Caco-2 (cell line): Measurements from ENCODE around the gene ABCA3. TPM values are rescaled to one million over a fixed set of nuclear protein-coding genes. Genes with fewer than 3 reads are reported as not detected.

Experiments used
- BruUV-seq: library from RNA; stranded (reverse); fragments of 400-500 nt; replicated peaks from 2 replicates; lab custom pipeline; 2021; lab: Mats Ljungman, UMichigan
- CTCF ChIA-PET: fragments of 300-600 bp; sonication (Branson Sonifier 250); formaldehyde crosslinking; loops from one replicate; lab custom pipeline; 2022; ENCODE audit warnings: antibody characterized with exemption; lab: Charles Lee
- POLR2A ChIA-PET: fragments of 300-600 bp; sonication (Branson Sonifier 250); formaldehyde crosslinking; loops from one replicate; lab custom pipeline; 2022; ENCODE audit warnings: antibody characterized with exemption; lab: Charles Lee
- DNase-seq, 2 experiments: peaks; one replicate each; pipeline versions ENCODE4 v3.0.0 to v3.0.0-alpha.2; 2020 to 2022
- H3K27me3 ChIP-seq: replicated peaks from 2 replicates; pipeline ENCODE4 v1.6.0; 2011; ENCODE audit warnings: low read length; ENCODE audit not compliant: control insufficient read depth, insufficient read depth
- H3K36me3 ChIP-seq: 2 replicates; pipeline ENCODE4 v1.5.1; 2011; ENCODE audit warnings: low read length; ENCODE audit not compliant: control insufficient read depth, insufficient read depth
- H3K4me1 ChIP-seq: fragments of 250-450 bp; sonication (Bioruptor Pico); 2 replicates; pipeline ENCODE4 v1.5.1; 2020; ENCODE audit warnings: mild to moderate bottlenecking
- H3K4me3 ChIP-seq: 2 replicates; pipeline ENCODE4 v1.5.1; 2011; ENCODE audit warnings: low read depth, mild to moderate bottlenecking, control low read depth, low read length
- H3K9me3 ChIP-seq: fragments of 250-450 bp; sonication (Bioruptor Pico); 2 replicates; pipeline ENCODE4 v1.5.1; 2020; ENCODE audit warnings: mild to moderate bottlenecking, moderate library complexity
- H3K27ac Mint-ChIP-seq: one replicate; pipeline ENCODE4 v1.8.0; 2022; ENCODE audit warnings: mixed read lengths; ENCODE audit not compliant: unreplicated experiment
- H3K27me3 Mint-ChIP-seq: one replicate; pipeline ENCODE4 v1.8.0; 2022; ENCODE audit warnings: mixed read lengths; ENCODE audit not compliant: insufficient read depth, unreplicated experiment
- H3K36me3 Mint-ChIP-seq: one replicate; pipeline ENCODE4 v1.8.0; 2022; ENCODE audit warnings: mild to moderate bottlenecking, mixed read lengths; ENCODE audit not compliant: insufficient read depth, unreplicated experiment
- H3K4me1 Mint-ChIP-seq: one replicate; pipeline ENCODE4 v1.8.0; 2022; ENCODE audit warnings: low read depth, mixed read lengths; ENCODE audit not compliant: unreplicated experiment
- H3K4me3 Mint-ChIP-seq: one replicate; pipeline ENCODE4 v1.8.0; 2022; ENCODE audit warnings: mild to moderate bottlenecking, moderate library complexity, mixed read lengths; ENCODE audit not compliant: unreplicated experiment
- H3K9me3 Mint-ChIP-seq: one replicate; pipeline ENCODE4 v1.8.0; 2022; ENCODE audit warnings: mixed read lengths; ENCODE audit not compliant: unreplicated experiment
- CTCF ChIP-seq, 2 experiments: fragments of 200-600 bp in 1 of 2; IDR thresholded peaks; 1 replicate in 1 of 2; 2 replicates in 1 of 2; pipeline versions ENCODE4 v1.5.1 to v1.8.0; 2011 to 2022; ENCODE audit warnings: antibody characterized with exemption in 1 of 2, control low read depth in 1 of 2, inconsistent platforms in 1 of 2, low read depth in 1 of 2, low read length in 1 of 2, mild to moderate bottlenecking in 1 of 2, moderate library complexity in 1 of 2; ENCODE audit not compliant: insufficient read depth in 1 of 2, severe bottlenecking in 1 of 2, unreplicated experiment in 1 of 2
- intact Hi-C: fragments of 100-400 bp; cut with micrococcal nuclease; formaldehyde crosslinking; loops from one replicate; pipeline ENCODE4 v1.10.0; 2022; ENCODE audit not compliant: unreplicated experiment
- total RNA-seq: library from RNA; stranded (reverse); gene quantifications from 2 replicates; pipeline ENCODE4 v1.2.3, GENCODE V29; 2022

ABCA3 gene
- total RNA-seq, 1 experiment from 2014 or later = 16.1 TPM

- ChIA-PET POLR2A (no interaction called here), CTCF (no interaction called here)
- H3K36me3 ChIP-seq = no peaks in the 10 kb centered on the region
- H3K4me3 Mint-ChIP-seq = no peak overlapping the region
- no peak for DNase-seq
- no peaks in the 10 kb centered on the region for H3K9me3 Mint-ChIP-seq
- H3K4me3 ChIP-seq = no peak overlapping the region
- TF ChIP-seq CTCF (IDR thresholded peaks at IDR 0.05; ENCODE audit: insufficient read depth in 1 of 2, low read depth in 1 of 2, low read length in 1 of 2, severe bottlenecking in 1 of 2, unreplicated experiment in 1 of 2) = no peak
- H3K27ac Mint-ChIP-seq = no peak overlapping the region
- H3K9me3 ChIP-seq = no peaks in the 10 kb centered on the region
- H3K27me3 ChIP-seq = no peaks in the 10 kb centered on the region
- no TSS peak for BruUV-seq
- no peaks in the 10 kb centered on the region for H3K27me3 Mint-ChIP-seq
- peaks cover 6% of the 10 kb centered on the region for H3K36me3 Mint-ChIP-seq
- intact Hi-C loops = no loop called here
- no peaks in the 10 kb centered on the region for H3K4me1 ChIP-seq
- no peaks in the 10 kb centered on the region for H3K4me1 Mint-ChIP-seq
These were observed 25.1 kb upstream of the ABCA3 start for GRCh38 chr16:2365397-2366294.

- Histone ChIP-seq H3K9me3 (no peaks in the 10 kb centered on the region), H3K27me3 (no peaks in the 10 kb centered on the region), H3K4me3 (no peak overlapping the region), H3K36me3 (no peaks in the 10 kb centered on the region), H3K4me1 (no peaks in the 10 kb centered on the region)
- CTCF ChIA-PET = no interaction called here
- no peaks in the 10 kb centered on the region for H3K27me3 Mint-ChIP-seq
- POLR2A ChIA-PET = interaction anchor here (0.6 kb wide), 1 partner anchor 43 kb away, joined by 3 read pairs; no protein-coding TSS in a partner anchor
- intact Hi-C loops = no loop called here
- no peak for DNase-seq
- TF ChIP-seq CTCF (IDR thresholded peaks at IDR 0.05; ENCODE audit: insufficient read depth in 1 of 2, low read depth in 1 of 2, low read length in 1 of 2, severe bottlenecking in 1 of 2, unreplicated experiment in 1 of 2) = no peak
- no peaks in the 10 kb centered on the region for H3K9me3 Mint-ChIP-seq
- H3K4me3 Mint-ChIP-seq = no peak overlapping the region
- H3K27ac Mint-ChIP-seq = no peak overlapping the region
- H3K4me1 Mint-ChIP-seq = no peaks in the 10 kb centered on the region
- BruUV-seq = no TSS peak
- peaks cover 6% of the 10 kb centered on the region for H3K36me3 Mint-ChIP-seq
These were observed 24.2 kb upstream of the ABCA3 start for GRCh38 chr16:2364638-2365210.

GRCh38 chr16:2362218-2362617 is 21.7 kb upstream of the ABCA3 start:
- Mint-ChIP-seq H3K36me3 (peaks cover 9% of the 10 kb centered on the region), H3K4me1 (no peaks in the 10 kb centered on the region), H3K9me3 (peaks cover 7% of the 10 kb centered on the region), H3K4me3 (no peak overlapping the region), H3K27ac (no peak overlapping the region), H3K27me3 (no peaks in the 10 kb centered on the region)
- Histone ChIP-seq H3K4me1 (no peaks in the 10 kb centered on the region), H3K9me3 (no peaks in the 10 kb centered on the region), H3K27me3 (no peaks in the 10 kb centered on the region), H3K36me3 (no peaks in the 10 kb centered on the region), H3K4me3 (no peak overlapping the region)
- BruUV-seq = no TSS peak
- ChIA-PET CTCF (no interaction called here), POLR2A (no interaction called here)
- no peak for TF ChIP-seq CTCF (IDR thresholded peaks at IDR 0.05; ENCODE audit: insufficient read depth in 1 of 2, low read depth in 1 of 2, low read length in 1 of 2, severe bottlenecking in 1 of 2, unreplicated experiment in 1 of 2)
- intact Hi-C loops = no loop called here
- no peak for DNase-seq
